Peyer's patch (tissue), 4 donors: ENCODE measurements around the gene KRT8. TPM values are rescaled to one million over a fixed set of nuclear protein-coding genes. Genes with fewer than 3 reads are reported as not detected.
A peak's percentile ranks its signal among the peaks of the same experiment; 100 is the strongest.

ENCODE experiments used
- DNase-seq, 3 donors: peaks; one replicate each; pipeline ENCODE4 v3.0.0-alpha.2; 2017 to 2019
- H3K27ac ChIP-seq, 4 donors: fragments of 200-600 bp; sonication (generic); one replicate each; pipeline ENCODE4 v1.5.1; 2016 to 2019
- H3K27me3 ChIP-seq, 2 donors: fragments of 200-600 bp; sonication (generic); one replicate each; pipeline ENCODE4 v1.5.1; 2019
- H3K36me3 ChIP-seq, 3 donors: fragments of 200-600 bp; sonication (generic); one replicate each; pipeline ENCODE4 v1.5.1; 2016 to 2019
- H3K4me1 ChIP-seq, 4 donors: fragments of 200-600 bp; sonication (generic); one replicate each; pipeline ENCODE4 v1.5.1; 2016 to 2019
- H3K4me3 ChIP-seq, 4 donors: fragments of 200-600 bp; sonication (generic); 1 replicate in 3 of 4; 2 replicates in 1 of 4; pipeline ENCODE4 v1.5.1; 2016 to 2019; ENCODE audit warnings: mild to moderate bottlenecking in 1 of 4
- H3K9me3 ChIP-seq, 4 donors: fragments of 200-600 bp; sonication (generic); one replicate each; pipeline ENCODE4 v1.5.1; 2016 to 2019; ENCODE audit warnings: mild to moderate bottlenecking in 1 of 4
- CTCF ChIP-seq, 6 experiments: fragments of 450-650 bp in 4 of 6; fragments of 200-600 bp in 2 of 6; sonication (generic) in 1 of 6; IDR thresholded peaks; one replicate each; pipeline ENCODE4 v1.5.1; 2017 to 2019; ENCODE audit warnings: antibody characterized with exemption in 6 of 6, mild to moderate bottlenecking in 3 of 6, moderate library complexity in 1 of 6
- POLR2A ChIP-seq, 2 donors: fragments of 450-650 bp; IDR thresholded peaks; one replicate each; pipeline ENCODE4 v1.5.1; 2017; ENCODE audit warnings: antibody characterized with exemption in 2 of 2, mild to moderate bottlenecking in 2 of 2, moderate library complexity in 2 of 2
- total RNA-seq, 4 donors: library from RNA; depleted of rRNA; stranded (reverse); fragments of >200 nt; gene quantifications; one replicate each; pipeline ENCODE4 v1.1.0, GENCODE V29; 2016

KRT8 gene
- total RNA-seq, 4 donors from 2014 or later = 1,046 to 2,452 (median 2,098) TPM

- TF ChIP-seq POLR2A (IDR thresholded peaks at IDR 0.05) (no peak), CTCF (IDR thresholded peaks at IDR 0.05) (no peak)
- no peaks in the 10 kb centered on the region for H3K27me3 ChIP-seq
- H3K36me3 ChIP-seq = no peaks in the 10 kb centered on the region
- peaks cover 0 to 26% (median 4%) of the 10 kb centered on the region in 4 donors for H3K4me1 ChIP-seq
- no peak overlapping the region for H3K4me3 ChIP-seq
- no peaks in the 10 kb centered on the region for H3K9me3 ChIP-seq
- no peak overlapping the region for H3K27ac ChIP-seq
- DNase-seq = no peak
These were observed 37.7 kb downstream of the KRT8 start for GRCh38 chr12:52867152-52867551.

- TF ChIP-seq CTCF (IDR thresholded peaks at IDR 0.05) = peak; percentile 11 to 82 (median 66)
- TF ChIP-seq POLR2A (IDR thresholded peaks at IDR 0.05) = no peak
- no peaks in the 10 kb centered on the region for H3K9me3 ChIP-seq
- H3K4me1 ChIP-seq = peaks cover 0 to 9% (median 0%) of the 10 kb centered on the region in 4 donors
- peak; percentile 21 to 82 (median 80) for DNase-seq
- no peaks in the 10 kb centered on the region for H3K27me3 ChIP-seq
- no peaks in the 10 kb centered on the region for H3K36me3 ChIP-seq
- no peak overlapping the region for H3K27ac ChIP-seq
- H3K4me3 ChIP-seq = no peak overlapping the region
These were observed 39.6 kb downstream of the KRT8 start for GRCh38 chr12:52865090-52865944.

GRCh38 chr12:52862023-52862422 lies 42.9 kb downstream of the KRT8 start:
- no peak overlapping the region for H3K27ac ChIP-seq
- TF ChIP-seq POLR2A (IDR thresholded peaks at IDR 0.05) = no peak
- no peak for TF ChIP-seq CTCF (IDR thresholded peaks at IDR 0.05)
- no peak for DNase-seq

GRCh38 chr12:52861511-52861910 lies 43.4 kb downstream of the KRT8 start:
- TF ChIP-seq POLR2A (IDR thresholded peaks at IDR 0.05) (no peak), CTCF (IDR thresholded peaks at IDR 0.05) (no peak)

More at GRCh38 chr12:52862023-52862422, 42.9 kb downstream of the KRT8 start:
- no peaks in the 10 kb centered on the region for H3K9me3 ChIP-seq
- no peaks in the 10 kb centered on the region for H3K36me3 ChIP-seq
- H3K4me1 ChIP-seq = no peaks in the 10 kb centered on the region
- H3K4me3 ChIP-seq = no peak overlapping the region
- H3K27me3 ChIP-seq = no peaks in the 10 kb centered on the region

GRCh38 chr12:52860102-52860823 lies 44.6 kb downstream of the KRT8 start:
- H3K4me3 ChIP-seq = no peak overlapping the region
- H3K36me3 ChIP-seq = no peaks in the 10 kb centered on the region
- no peak for TF ChIP-seq CTCF (IDR thresholded peaks at IDR 0.05)
- no peak for TF ChIP-seq POLR2A (IDR thresholded peaks at IDR 0.05)
- H3K27me3 ChIP-seq = no peaks in the 10 kb centered on the region
- H3K4me1 ChIP-seq = no peaks in the 10 kb centered on the region
- H3K27ac ChIP-seq = no peak overlapping the region
- DNase-seq = peak in 2 of 3 donors; percentile 55 to 63
- H3K9me3 ChIP-seq = no peaks in the 10 kb centered on the region

More at GRCh38 chr12:52861511-52861910, 43.4 kb downstream of the KRT8 start:
- no peak for DNase-seq
- H3K4me1 ChIP-seq = no peaks in the 10 kb centered on the region
- H3K4me3 ChIP-seq = no peak overlapping the region
- H3K27ac ChIP-seq = no peak overlapping the region
- H3K36me3 ChIP-seq = no peaks in the 10 kb centered on the region
- H3K27me3 ChIP-seq = no peaks in the 10 kb centered on the region
- H3K9me3 ChIP-seq = no peaks in the 10 kb centered on the region
